Mucosa of descending colon (tissue), 3 donors: ENCODE measurements around the gene MYO19. TPM values are rescaled to one million over a fixed set of nuclear protein-coding genes. Genes with fewer than 3 reads are reported as not detected.

Experiments used
- ATAC-seq: fragments of 200-7000 bp; cut with Tn5 transposase; one replicate; pipeline ENCODE4 v1.9.1; 2020; ENCODE audit warnings: mild to moderate bottlenecking, moderate library complexity
- DNase-seq, 3 donors: peaks; one replicate each; pipeline ENCODE4 v3.0.0-alpha.2; 2020
- H3K36me3 ChIP-seq: fragments of 200-600 bp; one replicate; pipeline ENCODE4 v1.8.0; 2021; ENCODE audit warnings: low read depth, mild to moderate bottlenecking
- H3K4me1 ChIP-seq: fragments of 200-600 bp; one replicate; pipeline ENCODE4 v1.8.0; 2021; ENCODE audit warnings: low read depth, mild to moderate bottlenecking
- H3K4me3 ChIP-seq: fragments of 200-600 bp; one replicate; pipeline ENCODE4 v1.8.0; 2021; ENCODE audit warnings: mild to moderate bottlenecking
- H3K9me3 ChIP-seq: fragments of 200-600 bp; one replicate; pipeline ENCODE4 v1.8.0; 2021; ENCODE audit warnings: mild to moderate bottlenecking
- CTCF ChIP-seq: fragments of 200-600 bp; IDR thresholded peaks from one replicate; pipeline ENCODE4 v1.8.0; 2022; ENCODE audit warnings: antibody characterized with exemption, mild to moderate bottlenecking
- intact Hi-C, 2 donors: fragments of 100-400 bp; cut with DNase I in 1 of 2; cut with micrococcal nuclease in 1 of 2; formaldehyde crosslinking; loops; one replicate each; pipeline versions ENCODE4 v1.11.0 to v1.11.1; 2022; cut with DNase I, micrococcal nuclease
- total RNA-seq, 3 donors: library from RNA; stranded (reverse); fragmentation: NEBNext Ultra II Directional in 2 of 3; extraction: Animal tissue kit (Norgen Biotek cat#: 25700) in 2 of 3; gene quantifications; one replicate each; pipeline versions ENCODE4 v1.2.1 to v1.2.4, GENCODE V29; 2021 to 2023
- donor health status: DM: no; HTN: no; CAD: no; lungs with moderate emphysema.
- donor health status: DM: no; HTN: no; CAD: no.
- donor health status: DM: no; HTN: yes; CAD: no.

MYO19 gene
- total RNA-seq, 3 donors from 2014 or later = 67.5 to 103 (median 93.4) TPM

DNA sequence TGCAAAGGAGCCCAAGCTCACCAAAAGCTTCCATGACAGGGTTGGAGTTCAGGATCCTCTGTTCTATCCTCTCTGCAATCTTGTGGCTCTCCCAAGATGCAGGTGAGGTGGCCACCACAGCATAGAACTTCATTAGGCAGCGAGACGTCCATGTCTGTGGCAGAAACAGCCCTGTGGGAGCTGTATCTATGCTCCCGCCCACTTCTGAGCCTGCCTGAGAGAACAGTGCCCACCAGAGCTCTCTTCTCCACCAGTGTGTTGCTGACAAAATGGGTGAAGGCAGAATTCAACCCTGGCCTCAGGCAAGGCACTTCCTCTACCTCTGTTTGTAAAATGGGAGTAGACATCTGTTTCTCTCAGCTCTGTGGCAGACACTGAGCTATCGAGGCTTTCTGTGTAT, 18.8 kb downstream of the MYO19 start:
- ATAC-seq (no peak), DNase-seq (no peak)
- no peaks in the 10 kb centered on the region for H3K4me1 ChIP-seq
- intact Hi-C loops = no loop called here
- no peaks in the 10 kb centered on the region for H3K9me3 ChIP-seq
- H3K36me3 ChIP-seq = no peaks in the 10 kb centered on the region
- no peak for TF ChIP-seq CTCF
- no peak overlapping the region for H3K4me3 ChIP-seq

GRCh38 chr17:36514856-36515255, 19.8 kb downstream of the MYO19 start:
- ATAC-seq (no peak), DNase-seq (no peak)
- intact Hi-C loops = no loop called here
- Histone ChIP-seq H3K36me3 (no peaks in the 10 kb centered on the region), H3K9me3 (no peaks in the 10 kb centered on the region), H3K4me1 (no peaks in the 10 kb centered on the region), H3K4me3 (no peak overlapping the region)
- no peak for TF ChIP-seq CTCF

DNA sequence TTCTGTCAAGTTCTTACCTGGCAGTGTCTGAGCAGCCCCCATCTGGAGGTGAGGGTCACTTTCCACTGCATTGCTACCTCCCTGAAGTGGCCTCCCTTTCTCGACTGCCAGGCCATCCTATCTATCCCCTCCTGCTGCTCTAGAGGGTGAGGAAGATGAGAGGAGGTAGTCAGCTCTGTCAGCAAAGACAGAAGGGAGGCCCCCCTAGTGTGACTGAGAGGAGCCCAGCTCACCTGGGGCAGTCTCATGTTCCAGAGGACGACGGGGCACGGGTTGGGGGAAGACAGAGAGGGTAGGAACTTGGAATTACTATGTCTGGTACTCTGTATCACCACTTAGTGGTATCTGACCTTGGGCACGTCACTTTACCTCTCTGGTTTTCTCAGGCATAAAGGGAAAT, 22.0 kb downstream of the MYO19 start:
- intact Hi-C loops = no loop called here
- ATAC-seq (no peak), DNase-seq (no peak)
- no peak for TF ChIP-seq CTCF
- Histone ChIP-seq H3K9me3 (no peaks in the 10 kb centered on the region), H3K4me3 (no peak overlapping the region), H3K36me3 (no peaks in the 10 kb centered on the region), H3K4me1 (no peaks in the 10 kb centered on the region)

- no peak for TF ChIP-seq CTCF
- no peak for ATAC-seq
- no peaks in the 10 kb centered on the region for H3K4me1 ChIP-seq
Observed at GRCh38 chr17:36511216-36511615, 23.5 kb downstream of the MYO19 start.

DNA sequence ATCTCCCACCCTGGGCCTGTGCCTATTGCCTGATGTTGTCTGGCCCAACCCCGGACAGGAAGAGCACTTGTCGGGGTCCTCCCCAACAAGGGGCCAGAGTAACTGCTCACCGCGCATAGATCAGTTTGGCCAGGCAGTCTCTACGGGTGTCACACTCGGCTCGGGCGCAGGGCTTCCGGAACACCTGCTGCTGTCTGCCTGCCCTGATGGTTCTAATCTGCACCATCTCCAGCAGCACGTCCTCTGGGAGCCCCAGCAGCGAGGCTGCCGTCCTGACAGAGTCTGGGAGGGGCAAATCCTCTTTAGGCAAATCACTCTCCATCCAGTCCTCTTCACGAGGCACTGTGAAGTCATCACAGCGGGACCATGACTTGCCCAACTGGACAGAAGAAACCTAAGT, 24.0 kb downstream of the MYO19 start:
- Histone ChIP-seq H3K4me3 (no peak overlapping the region), H3K9me3 (no peaks in the 10 kb centered on the region), H3K4me1 (no peaks in the 10 kb centered on the region), H3K36me3 (no peaks in the 10 kb centered on the region)
- intact Hi-C loops = no loop called here
- ATAC-seq (no peak), DNase-seq (no peak)
- no peak for TF ChIP-seq CTCF

More at GRCh38 chr17:36511216-36511615, 23.5 kb downstream of the MYO19 start:
- no peak overlapping the region for H3K4me3 ChIP-seq
- H3K9me3 ChIP-seq = no peaks in the 10 kb centered on the region
- no peak for DNase-seq
- intact Hi-C loops = no loop called here
- no peaks in the 10 kb centered on the region for H3K36me3 ChIP-seq
